Measurements from ENCODE around the gene DBNL.

DBNL gene

DNA sequence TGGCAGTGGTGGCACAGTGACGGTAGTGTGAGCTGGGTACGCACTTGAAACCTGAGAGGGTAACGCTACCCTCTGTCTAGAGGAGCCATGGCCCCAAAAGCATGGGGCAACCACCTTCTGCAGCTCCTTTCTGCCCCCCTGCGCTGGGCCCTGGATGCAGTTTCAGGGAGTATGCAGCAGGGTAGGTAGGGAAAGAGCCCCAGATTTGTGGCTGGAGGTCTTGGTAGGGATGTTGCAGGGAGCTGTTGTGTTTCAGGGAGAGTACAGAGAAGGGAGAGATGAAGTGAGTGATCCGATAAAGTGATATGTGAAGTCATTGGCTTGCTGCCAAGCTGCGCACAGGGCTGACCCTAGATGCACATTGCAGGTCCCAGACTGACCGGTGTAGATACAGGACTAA is 23.6 kb downstream of the DBNL start:
- Histone ChIP-seq H3F3A (ENCODE audit: insufficient read depth) (peaks cover 15% of the 10 kb centered on the region), H4K20me1 (ENCODE audit: low read depth, low read length) (peaks cover 4% of the 10 kb centered on the region; the same call in 1 of the 2 replicates)

DNA sequence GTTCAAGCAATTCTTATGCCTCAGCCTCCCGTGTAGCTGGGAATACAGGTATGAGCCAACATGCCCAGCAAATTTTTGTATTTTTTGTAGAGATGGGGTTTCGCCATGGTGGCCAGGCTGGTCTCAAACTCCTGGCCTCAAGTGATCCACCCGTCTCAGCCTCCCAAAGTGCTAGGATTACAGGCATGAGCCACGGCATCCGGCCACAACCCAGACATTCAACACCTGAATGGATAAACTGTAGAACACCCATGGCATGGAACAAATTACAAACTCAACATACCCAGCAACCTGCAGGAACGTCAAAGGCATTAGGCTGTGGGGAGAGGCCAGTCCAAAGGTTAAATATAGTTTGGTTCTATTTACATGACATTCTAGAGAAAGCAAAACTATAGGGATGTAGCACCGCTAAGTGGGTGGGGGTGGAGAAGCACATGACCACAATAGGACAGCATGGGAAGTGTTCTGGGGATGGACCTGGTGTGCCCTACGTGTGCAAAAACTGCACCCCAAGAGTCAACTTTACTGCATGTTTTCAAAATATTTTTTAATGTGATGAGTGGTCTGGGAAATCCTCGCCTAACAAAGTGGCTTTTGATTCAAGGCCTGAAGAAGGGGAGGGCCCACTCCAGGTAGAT is 27.3 kb downstream of the DBNL start:
- Histone ChIP-seq H3K79me2 (ENCODE audit: insufficient read depth, low read length) (no peaks in the 10 kb centered on the region), H3K4me3 (ENCODE audit: insufficient read depth, low read length, poor library complexity, severe bottlenecking) (no peak overlapping the region), H3K9me2 (replicated peaks; ENCODE audit: insufficient read depth, low read length) (no peaks in the 10 kb centered on the region), H3K27ac (ENCODE audit: low read depth, low read length) (no peak overlapping the region), H4K20me1 (ENCODE audit: low read depth, low read length) (peaks cover 4% of the 10 kb centered on the region; the same call in 1 of the 2 replicates), H3K9ac (ENCODE audit: low read length) (no peak overlapping the region), H3K36me3 (ENCODE audit: low read length) (no peaks in the 10 kb centered on the region), H3F3A (ENCODE audit: insufficient read depth) (peaks cover 9% of the 10 kb centered on the region), H3K27me3 (ENCODE audit: low read length) (no peaks in the 10 kb centered on the region), H3K4me2 (ENCODE audit: low read depth, low read length, poor library complexity, severe bottlenecking) (no peak overlapping the region), H2AFZ (ENCODE audit: low read depth, low read length, severe bottlenecking) (no peak overlapping the region), H3K9me3 (ENCODE audit: insufficient read depth, low read length) (no peaks in the 10 kb centered on the region)
- TF ChIP-seq EZH2phosphoT487 (conservative IDR thresholded peaks at IDR 0.05; ENCODE audit: low read length) (no peak), CTCF (IDR thresholded peaks at IDR 0.05; ENCODE audit: insufficient read depth, low read length, poor library complexity, severe bottlenecking) (no peak)

More for the DNA sequence above, 23.6 kb downstream of the DBNL start:
- Histone ChIP-seq H3K27ac (ENCODE audit: low read depth, low read length) (no peak overlapping the region), H3K36me3 (ENCODE audit: low read length) (no peaks in the 10 kb centered on the region), H3K4me2 (ENCODE audit: low read depth, low read length, poor library complexity, severe bottlenecking) (no peak overlapping the region), H2AFZ (ENCODE audit: low read depth, low read length, severe bottlenecking) (no peak overlapping the region), H3K27me3 (ENCODE audit: low read length) (no peaks in the 10 kb centered on the region), H3K9ac (ENCODE audit: low read length) (no peak overlapping the region), H3K9me3 (ENCODE audit: insufficient read depth, low read length) (no peaks in the 10 kb centered on the region), H3K79me2 (ENCODE audit: insufficient read depth, low read length) (no peaks in the 10 kb centered on the region), H3K4me3 (ENCODE audit: insufficient read depth, low read length, poor library complexity, severe bottlenecking) (no peak overlapping the region), H3K9me2 (replicated peaks; ENCODE audit: insufficient read depth, low read length) (no peaks in the 10 kb centered on the region)
- TF ChIP-seq EZH2phosphoT487 (conservative IDR thresholded peaks at IDR 0.05; ENCODE audit: low read length) (no peak), CTCF (IDR thresholded peaks at IDR 0.05; ENCODE audit: insufficient read depth, low read length, poor library complexity, severe bottlenecking) (no peak)

DNA sequence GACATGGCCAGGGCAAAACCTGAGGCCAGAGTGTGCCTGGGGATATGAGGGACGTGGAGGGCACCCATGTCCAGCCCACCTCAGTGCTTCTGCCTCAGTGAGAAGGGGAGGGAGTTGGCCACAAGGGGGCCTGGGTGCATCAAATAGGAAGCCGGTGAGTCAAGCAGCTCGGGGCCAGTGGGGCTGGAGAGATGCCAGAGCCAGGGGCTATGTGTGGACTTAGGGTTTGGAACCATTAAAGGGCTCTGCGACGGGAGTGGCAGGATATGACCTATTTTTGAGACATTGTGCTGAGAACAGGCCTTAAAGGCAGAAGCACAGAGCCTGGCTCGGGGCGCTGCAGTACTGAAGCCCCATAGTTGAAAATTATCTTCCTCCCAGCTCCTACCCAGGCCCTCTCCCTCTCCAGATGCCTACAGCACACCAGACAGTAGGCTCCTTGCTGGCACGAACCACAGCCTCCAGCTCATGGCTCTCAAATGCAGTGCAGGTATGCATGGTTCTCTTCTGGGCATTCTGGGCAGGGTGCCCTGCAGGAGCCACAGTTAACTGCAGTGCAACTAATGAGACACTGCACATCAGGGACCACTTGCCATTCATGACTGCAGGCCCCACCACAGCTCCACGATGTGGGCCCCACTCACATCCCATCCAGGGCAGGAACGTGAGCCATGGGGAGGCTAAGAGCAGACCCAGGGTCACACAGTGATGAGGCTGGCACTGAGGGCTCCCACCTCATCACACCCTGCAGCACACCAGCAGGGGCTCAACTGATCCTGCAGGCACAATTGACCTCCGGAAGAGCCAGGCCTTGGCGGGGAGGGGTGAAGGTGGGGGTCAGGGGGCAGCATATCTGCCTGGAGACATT is 28.1 kb downstream of the DBNL start:
- H4K20me1 ChIP-seq (ENCODE audit: low read depth, low read length): peaks cover 4% of the 10 kb centered on the region; the same call in 1 of the 2 replicates
- H3K9me2 ChIP-seq (replicated peaks; ENCODE audit: insufficient read depth, low read length): no peaks in the 10 kb centered on the region
- H3K27me3 ChIP-seq (ENCODE audit: low read length): no peaks in the 10 kb centered on the region
- H3K4me2 ChIP-seq (ENCODE audit: low read depth, low read length, poor library complexity, severe bottlenecking): no peak overlapping the region
- no peak overlapping the region for H3K27ac ChIP-seq (ENCODE audit: low read depth, low read length)
- H3K36me3 ChIP-seq (ENCODE audit: low read length): no peaks in the 10 kb centered on the region
- no peak overlapping the region for H3K4me3 ChIP-seq (ENCODE audit: insufficient read depth, low read length, poor library complexity, severe bottlenecking)
- H3K9me3 ChIP-seq (ENCODE audit: insufficient read depth, low read length): no peaks in the 10 kb centered on the region
- H2AFZ ChIP-seq (ENCODE audit: low read depth, low read length, severe bottlenecking): no peak overlapping the region
- H3K79me2 ChIP-seq (ENCODE audit: insufficient read depth, low read length): no peaks in the 10 kb centered on the region
- TF ChIP-seq CTCF (IDR thresholded peaks at IDR 0.05; ENCODE audit: insufficient read depth, low read length, poor library complexity, severe bottlenecking) (peak; percentile 80), EZH2phosphoT487 (conservative IDR thresholded peaks at IDR 0.05; ENCODE audit: low read length) (no peak)
- peaks cover 9% of the 10 kb centered on the region for H3F3A ChIP-seq (ENCODE audit: insufficient read depth)
- H3K9ac ChIP-seq (ENCODE audit: low read length): no peak overlapping the region

Measured in SU-DHL-6 (cell line).